ENCODE data around the gene PCDHB9.
"Not testable (repeated sequence)": the region's sequence is repeated elsewhere in the genome, so short reads cannot be mapped to it uniquely, and the experiment has no call there.

Gene PCDHB9

GRCh38 chr5:141189131-141189530 is 2.2 kb downstream of the PCDHB9 start:
- not testable (repeated sequence) for DNase-seq

DNA sequence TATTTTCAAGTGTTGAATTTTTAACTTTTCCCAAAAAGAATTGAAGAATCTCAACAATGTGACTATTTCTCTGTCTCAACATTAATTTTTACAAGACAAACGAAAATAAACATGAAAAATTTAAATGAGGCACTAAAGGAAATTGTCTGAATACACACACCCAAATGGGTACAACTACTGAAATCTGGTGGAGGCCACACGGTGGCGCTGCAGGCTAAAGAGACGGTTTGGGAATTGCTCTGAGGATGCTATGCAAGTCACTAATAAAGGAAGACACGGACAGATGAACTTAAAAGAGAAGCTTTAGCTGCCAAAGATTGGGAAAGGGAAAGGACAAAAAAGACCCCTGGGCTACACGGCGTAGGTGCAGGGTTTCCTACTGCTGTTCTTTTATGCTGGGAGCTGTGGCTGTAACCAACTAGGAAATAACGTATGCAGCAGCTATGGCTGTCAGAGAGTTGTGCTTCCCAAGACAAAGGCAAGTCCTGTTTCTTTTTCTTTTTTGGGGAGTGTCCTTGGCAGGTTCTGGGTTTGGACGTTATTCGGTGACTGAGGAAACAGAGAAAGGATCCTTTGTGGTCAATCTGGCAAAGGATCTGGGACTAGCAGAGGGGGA is 5.3 kb downstream of the PCDHB9 start, which contains the start of gene PCDHB10:
PCDHB10 (plus strand) TSS at position 244 of the 616 bp plus-strand sequence; CDS start at position 444, 200 bp downstream.
- DNase-seq: no peak

DNA sequence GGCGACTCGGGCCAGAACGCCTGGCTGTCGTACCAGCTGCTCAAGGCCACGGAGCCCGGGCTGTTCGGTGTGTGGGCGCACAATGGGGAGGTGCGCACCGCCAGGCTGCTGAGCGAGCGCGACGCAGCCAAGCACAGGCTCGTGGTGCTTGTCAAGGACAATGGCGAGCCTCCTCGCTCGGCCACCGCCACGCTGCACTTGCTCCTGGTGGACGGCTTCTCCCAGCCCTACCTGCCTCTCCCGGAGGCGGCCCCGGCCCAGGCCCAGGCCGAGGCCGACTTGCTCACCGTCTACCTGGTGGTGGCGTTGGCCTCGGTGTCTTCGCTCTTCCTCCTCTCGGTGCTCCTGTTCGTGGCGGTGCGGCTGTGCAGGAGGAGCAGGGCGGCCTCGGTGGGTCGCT is 7.4 kb downstream of the PCDHB9 start:
- not testable (repeated sequence) for DNase-seq

- DNase-seq: no peak
Observed at GRCh38 chr5:141196363-141196762, 9.4 kb downstream of the PCDHB9 start.

DNA sequence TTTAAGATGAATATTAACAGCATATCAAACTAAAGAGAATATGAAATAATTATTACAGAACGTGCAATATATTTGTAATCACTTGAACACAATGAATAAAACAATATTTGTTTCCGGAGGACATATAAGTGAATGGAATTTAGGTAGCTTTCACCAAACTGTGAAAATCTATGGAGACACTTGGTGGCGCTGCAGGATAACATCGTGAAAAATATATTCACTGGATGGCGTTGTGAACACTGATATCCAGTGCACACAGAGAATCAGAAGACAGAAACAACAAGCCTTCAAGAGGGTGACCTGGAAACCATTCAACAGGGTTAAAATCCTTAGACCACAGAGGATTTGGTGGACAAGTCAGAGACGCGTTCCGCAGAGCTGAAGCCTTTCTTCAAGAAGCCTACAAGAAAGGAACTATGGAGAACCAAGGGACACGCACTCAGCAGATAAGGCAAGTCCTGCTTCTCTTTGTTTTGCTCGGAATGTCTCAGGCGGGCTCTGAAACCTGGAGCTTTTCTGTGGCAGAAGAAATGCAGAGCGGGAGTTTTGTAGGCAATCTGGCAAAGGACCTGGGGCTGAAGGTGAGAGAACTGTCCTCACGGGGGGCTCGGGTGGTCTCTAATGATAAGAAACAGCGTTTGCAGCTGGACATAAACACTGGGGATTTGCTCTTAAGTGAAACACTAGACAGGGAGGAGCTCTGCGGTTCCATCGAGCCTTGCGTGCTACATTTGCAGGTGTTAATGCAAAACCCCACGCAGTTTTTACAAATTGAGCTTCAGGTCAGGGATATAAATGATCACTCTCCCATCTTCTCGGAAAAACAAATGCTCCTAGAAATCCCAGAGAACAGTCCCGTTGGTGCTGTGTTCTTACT is 12.6 kb downstream of the PCDHB9 start, which contains the start of gene PCDHB11:
PCDHB11 (plus strand) TSS at position 269 of the 877 bp plus-strand sequence; CDS start at position 417, 148 bp downstream.
- DNase-seq: no peak

DNA sequence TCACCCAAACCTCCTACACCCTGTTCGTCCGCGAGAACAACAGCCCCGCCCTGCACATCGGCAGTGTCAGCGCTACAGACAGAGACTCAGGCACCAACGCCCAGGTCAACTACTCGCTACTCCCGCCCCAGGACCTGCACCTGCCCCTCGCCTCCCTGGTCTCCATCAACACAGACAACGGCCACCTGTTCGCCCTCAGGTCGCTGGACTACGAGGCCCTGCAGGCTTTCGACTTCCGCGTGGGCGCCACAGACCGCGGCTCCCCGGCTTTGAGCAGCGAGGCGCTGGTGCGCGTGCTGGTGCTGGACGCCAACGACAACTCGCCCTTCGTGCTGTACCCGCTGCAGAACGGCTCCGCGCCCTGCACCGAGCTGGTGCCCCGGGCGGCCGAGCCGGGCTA is 14.2 kb downstream of the PCDHB9 start:
- not testable (repeated sequence) for DNase-seq

DNA sequence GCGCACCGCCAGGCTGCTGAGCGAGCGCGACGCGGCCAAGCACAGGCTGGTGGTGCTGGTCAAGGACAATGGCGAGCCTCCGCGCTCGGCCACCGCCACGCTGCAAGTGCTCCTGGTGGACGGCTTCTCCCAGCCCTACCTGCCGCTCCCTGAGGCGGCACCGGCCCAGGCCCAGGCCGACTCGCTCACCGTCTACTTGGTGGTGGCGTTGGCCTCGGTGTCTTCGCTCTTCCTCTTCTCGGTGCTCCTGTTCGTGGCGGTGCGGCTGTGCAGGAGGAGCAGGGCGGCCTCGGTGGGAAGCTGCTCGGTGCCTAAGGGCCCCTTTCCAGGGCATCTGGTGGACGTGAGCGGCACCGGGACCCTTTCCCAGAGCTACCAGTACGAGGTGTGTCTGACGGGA is 14.7 kb downstream of the PCDHB9 start:
- DNase-seq: not testable (repeated sequence)

DNA sequence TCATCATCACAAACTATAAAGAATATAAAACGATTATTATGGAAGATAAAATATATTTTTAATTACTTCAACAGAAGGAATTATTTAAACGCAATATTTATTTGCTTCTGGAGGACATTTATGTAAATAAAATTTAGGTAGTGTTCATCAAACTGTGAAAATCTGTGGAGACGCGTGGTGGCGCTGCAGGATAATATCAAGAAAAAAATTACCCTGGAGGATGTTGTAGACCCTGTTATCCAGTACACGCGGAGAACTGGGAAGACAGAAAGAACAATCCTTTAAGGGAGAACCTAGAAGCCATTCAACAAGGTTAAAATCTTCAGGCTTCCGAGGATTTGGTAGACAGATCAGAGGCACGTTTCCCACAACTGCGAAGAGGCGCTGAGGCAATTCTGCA is 21.5 kb downstream of the PCDHB9 start, which contains the start of gene PCDHB12:
PCDHB12 (plus strand) TSS at position 242 of the 400 bp plus-strand sequence. CDS start 189 bp downstream, outside the sequence.
- no peak for DNase-seq

DNA sequence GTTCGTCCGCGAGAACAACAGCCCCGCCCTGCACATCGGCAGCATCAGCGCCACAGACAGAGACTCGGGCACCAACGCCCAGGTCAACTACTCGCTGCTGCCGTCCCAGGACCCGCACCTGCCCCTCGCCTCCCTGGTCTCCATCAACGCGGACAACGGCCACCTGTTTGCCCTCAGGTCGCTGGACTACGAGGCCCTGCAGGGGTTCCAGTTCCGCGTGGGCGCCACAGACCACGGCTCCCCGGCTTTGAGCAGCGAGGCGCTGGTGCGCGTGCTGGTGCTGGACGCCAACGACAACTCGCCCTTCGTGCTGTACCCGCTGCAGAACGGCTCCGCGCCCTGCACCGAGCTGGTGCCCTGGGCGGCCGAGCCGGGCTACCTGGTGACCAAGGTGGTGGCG is 23.3 kb downstream of the PCDHB9 start:
- DNase-seq: not testable (repeated sequence)

GRCh38 chr5:141210849-141211248 is 23.9 kb downstream of the PCDHB9 start:
- not testable (repeated sequence) for DNase-seq

DNA sequence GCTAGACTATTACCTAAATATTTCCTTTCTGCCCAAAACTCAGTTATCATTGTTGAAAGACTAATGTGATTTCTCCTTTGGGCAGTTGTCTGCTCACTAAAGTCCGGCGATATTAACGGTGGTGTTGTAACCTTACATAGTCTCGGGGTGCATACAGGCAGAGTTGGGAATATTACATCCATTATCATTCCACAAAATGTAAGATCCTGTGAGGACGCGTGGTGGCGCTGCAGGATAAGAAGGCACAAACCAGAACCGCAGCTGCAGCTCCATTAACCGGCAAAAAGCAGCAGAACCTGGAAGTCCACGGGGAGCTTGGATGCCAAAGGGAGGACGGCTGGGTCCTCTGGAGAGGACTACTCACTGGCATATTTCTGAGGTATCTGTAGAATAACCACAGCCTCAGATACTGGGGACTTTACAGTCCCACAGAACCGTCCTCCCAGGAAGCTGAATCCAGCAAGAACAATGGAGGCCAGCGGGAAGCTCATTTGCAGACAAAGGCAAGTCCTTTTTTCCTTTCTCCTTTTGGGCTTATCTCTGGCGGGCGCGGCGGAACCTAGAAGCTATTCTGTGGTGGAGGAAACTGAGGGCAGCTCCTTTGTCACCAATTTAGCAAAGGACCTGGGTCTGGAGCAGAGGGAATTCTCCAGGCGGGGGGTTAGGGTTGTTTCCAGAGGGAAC is 26.8 kb downstream of the PCDHB9 start, which contains the start of gene PCDHB13:
PCDHB13 (plus strand) TSS at position 264 of the 684 bp plus-strand sequence; CDS start at position 469, 205 bp downstream.
- not testable (repeated sequence) for DNase-seq

DNA sequence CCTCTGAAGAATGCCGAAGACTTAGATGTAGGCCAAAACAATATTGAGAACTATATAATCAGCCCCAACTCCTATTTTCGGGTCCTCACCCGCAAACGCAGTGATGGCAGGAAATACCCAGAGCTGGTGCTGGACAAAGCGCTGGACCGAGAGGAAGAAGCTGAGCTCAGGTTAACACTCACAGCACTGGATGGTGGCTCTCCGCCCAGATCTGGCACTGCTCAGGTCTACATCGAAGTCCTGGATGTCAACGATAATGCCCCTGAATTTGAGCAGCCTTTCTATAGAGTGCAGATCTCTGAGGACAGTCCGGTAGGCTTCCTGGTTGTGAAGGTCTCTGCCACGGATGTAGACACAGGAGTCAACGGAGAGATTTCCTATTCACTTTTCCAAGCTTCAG is 27.6 kb downstream of the PCDHB9 start:
- DNase-seq: not testable (repeated sequence)

DNA sequence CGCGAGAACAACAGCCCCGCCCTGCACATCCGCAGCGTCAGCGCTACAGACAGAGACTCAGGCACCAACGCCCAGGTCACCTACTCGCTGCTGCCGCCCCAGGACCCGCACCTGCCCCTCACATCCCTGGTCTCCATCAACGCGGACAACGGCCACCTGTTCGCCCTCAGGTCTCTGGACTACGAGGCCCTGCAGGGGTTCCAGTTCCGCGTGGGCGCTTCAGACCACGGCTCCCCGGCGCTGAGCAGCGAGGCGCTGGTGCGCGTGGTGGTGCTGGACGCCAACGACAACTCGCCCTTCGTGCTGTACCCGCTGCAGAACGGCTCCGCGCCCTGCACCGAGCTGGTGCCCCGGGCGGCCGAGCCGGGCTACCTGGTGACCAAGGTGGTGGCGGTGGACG is 28.5 kb downstream of the PCDHB9 start:
- not testable (repeated sequence) for DNase-seq

DNA sequence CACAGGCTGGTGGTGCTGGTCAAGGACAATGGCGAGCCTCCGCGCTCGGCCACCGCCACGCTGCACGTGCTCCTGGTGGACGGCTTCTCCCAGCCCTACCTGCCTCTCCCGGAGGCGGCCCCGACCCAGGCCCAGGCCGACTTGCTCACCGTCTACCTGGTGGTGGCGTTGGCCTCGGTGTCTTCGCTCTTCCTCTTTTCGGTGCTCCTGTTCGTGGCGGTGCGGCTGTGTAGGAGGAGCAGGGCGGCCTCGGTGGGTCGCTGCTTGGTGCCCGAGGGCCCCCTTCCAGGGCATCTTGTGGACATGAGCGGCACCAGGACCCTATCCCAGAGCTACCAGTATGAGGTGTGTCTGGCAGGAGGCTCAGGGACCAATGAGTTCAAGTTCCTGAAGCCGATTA is 29.1 kb downstream of the PCDHB9 start:
- not testable (repeated sequence) for DNase-seq

DNA sequence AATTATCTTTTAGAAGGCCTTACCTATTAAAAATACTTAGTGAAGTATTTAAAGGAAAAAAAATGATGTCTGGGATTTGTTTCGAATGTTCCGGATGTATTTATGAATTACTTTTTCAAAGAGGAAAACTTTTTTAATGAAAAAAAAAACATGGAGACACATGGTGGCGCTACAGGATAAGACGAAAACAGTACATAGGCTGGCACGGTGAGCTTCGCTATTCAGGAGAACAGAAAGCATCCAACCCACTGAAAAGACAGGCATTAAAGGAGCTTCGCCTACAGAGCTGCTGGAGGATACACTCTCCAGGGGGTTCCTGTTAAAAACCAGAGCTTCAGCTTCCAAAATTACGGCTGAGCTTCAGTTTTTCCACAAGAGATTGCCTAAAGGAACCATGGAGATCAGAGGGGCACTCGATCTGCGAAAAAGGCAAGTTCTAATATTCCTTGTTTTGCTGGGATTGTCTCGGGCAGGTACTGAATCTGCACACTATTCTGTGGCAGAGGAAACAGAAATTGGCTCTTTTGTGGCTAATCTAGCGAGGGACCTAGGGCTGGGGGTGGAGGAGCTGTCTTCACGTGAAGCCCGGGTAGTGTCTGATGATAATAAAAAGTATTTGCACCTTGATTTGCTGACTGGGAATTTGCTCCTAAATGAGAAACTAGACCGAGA is 36.3 kb downstream of the PCDHB9 start, which contains the start of gene PCDHB14:
PCDHB14 (plus strand) TSS at position 232 of the 672 bp plus-strand sequence; CDS start at position 395, 163 bp downstream.
- DNase-seq: peak; percentile 19

DNA sequence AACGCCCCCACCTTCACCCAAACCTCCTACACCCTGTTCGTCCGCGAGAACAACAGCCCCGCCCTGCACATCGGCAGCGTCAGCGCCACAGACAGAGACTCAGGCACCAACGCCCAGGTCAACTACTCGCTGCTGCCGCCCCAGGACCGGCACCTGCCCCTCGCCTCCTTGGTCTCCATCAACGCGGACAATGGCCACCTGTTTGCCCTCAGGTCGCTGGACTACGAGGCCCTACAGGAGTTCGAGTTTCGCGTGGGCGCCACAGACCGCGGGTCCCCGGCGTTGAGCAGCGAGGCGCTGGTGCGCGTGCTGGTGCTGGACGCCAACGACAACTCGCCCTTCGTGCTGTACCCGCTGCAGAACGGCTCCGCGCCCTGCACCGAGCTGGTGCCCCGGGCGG is 37.9 kb downstream of the PCDHB9 start:
- DNase-seq: not testable (repeated sequence)

GRCh38 chr5:141225421-141225820 is 38.5 kb downstream of the PCDHB9 start:
- not testable (repeated sequence) for DNase-seq

DNA sequence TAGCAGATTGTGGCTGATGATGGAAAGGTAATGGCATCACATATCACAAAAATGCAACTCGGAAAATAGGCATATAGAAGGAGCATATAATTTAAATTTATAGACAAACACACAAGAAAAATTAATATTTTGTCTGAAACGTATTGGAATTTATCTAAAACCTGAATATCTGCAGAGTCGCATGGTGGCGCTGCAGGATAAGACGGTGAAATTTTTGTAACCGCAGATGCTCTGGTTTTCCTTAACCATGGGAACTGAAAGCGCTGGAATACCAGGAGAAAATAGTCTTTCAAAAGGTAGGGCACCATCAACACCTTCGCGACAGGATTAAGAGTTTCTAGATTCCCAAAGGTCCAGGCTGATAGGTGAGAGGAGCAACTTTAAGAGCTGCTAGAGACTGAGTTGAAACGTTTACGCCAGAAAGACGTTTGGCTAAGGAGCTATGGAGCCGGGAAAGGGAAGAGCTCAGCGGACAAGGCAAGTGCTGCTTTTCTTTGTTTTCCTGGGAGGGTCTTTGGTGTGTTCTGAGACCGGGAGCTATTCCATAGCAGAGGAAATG is 47.2 kb downstream of the PCDHB9 start:
- DNase-seq: peak; percentile 24

GRCh38 chr5:141235922-141236321 is 49.0 kb downstream of the PCDHB9 start:
- not testable (repeated sequence) for DNase-seq

- DNase-seq: no peak
Observed at GRCh38 chr5:141236516-141237313, 49.8 kb downstream of the PCDHB9 start.
